HepG2 (cell line): ENCODE measurements around the gene DOCK11. TPM values are rescaled to one million over a fixed set of nuclear protein-coding genes. Genes with fewer than 3 reads are reported as not detected.

Experiments
- ATAC-seq: fragments of 200-7000 bp; cut with Tn5 transposase; 3 replicates; pipeline ENCODE4 v1.9.1; 2020; ENCODE audit warnings: mild to moderate bottlenecking, moderate library complexity
- BruUV-seq: library from RNA; stranded (reverse); fragments of 400-500 nt; replicated peaks from 2 replicates; lab custom pipeline; 2021; lab: Mats Ljungman, UMichigan
- CTCF ChIA-PET: fragments of 300-600 bp; formaldehyde crosslinking; extraction: SDS; loops from one replicate; lab custom pipeline; 2021; ENCODE audit warnings: low total read pairs, inconsistent platforms, low intra/inter-chr PET ratio; lab: Yijun Ruan, JAX
- POLR2A ChIA-PET: fragments of 350-600 bp; sonication (Branson Sonifier 250); formaldehyde crosslinking; loops from one replicate; lab custom pipeline; 2020; ENCODE audit warnings: antibody characterized with exemption, inconsistent platforms; lab: Yijun Ruan, JAX
- DNase-seq: peaks from one replicate; pipeline ENCODE4 v3.0.0-alpha.2; 2015; ENCODE audit warnings: low spot score
- FAIRE-seq: peaks from 3 replicates; lab custom pipeline; 2011; peaks lifted over from hg19 to GRCh38; lab: Jason Lieb, UNC
- H2AFZ ChIP-seq: one replicate; pipeline ENCODE4 v1.6.1; 2011; ENCODE audit warnings: low read length, inconsistent platforms
- H3K27ac ChIP-seq: fragments of 300-600 bp; 3 replicates; pipeline ENCODE4 v1.8.0; 2011; ENCODE audit warnings: mixed run types, mild to moderate bottlenecking, mixed read lengths, low read length, inconsistent platforms; ENCODE audit not compliant: insufficient read depth; ENCODE audit errors: extremely low read length
- H3K27me3 ChIP-seq, 2 experiments: fragments of 200-600 bp in 1 of 2; 2 replicates in 1 of 2; 3 replicates in 1 of 2; pipeline versions ENCODE4 v1.6.0 to v1.8.0; 2011; ENCODE audit warnings: low read length in 2 of 2, mild to moderate bottlenecking in 2 of 2, moderate library complexity in 2 of 2, inconsistent platforms in 1 of 2; ENCODE audit not compliant: insufficient read depth in 2 of 2, control insufficient read depth in 1 of 2
- H3K36me3 ChIP-seq, 2 experiments: fragments of 200-600 bp in 1 of 2; replicated peaks in 1 of 2; 2 replicates in 1 of 2; 3 replicates in 1 of 2; pipeline versions ENCODE4 v1.5.1 to v1.8.0; 2011; ENCODE audit warnings: low read length in 2 of 2, inconsistent platforms in 1 of 2; ENCODE audit not compliant: insufficient read depth in 2 of 2, control insufficient read depth in 1 of 2
- H3K4me1 ChIP-seq: 2 replicates; pipeline ENCODE4 v1.5.1; 2012; ENCODE audit warnings: low read length, inconsistent platforms; ENCODE audit not compliant: insufficient read depth
- H3K4me2 ChIP-seq: 2 replicates; pipeline ENCODE4 v1.6.0; 2011; ENCODE audit warnings: low read depth, low read length, inconsistent platforms
- H3K4me3 ChIP-seq, 3 experiments: fragments of 200-600 bp in 1 of 3; sonication (generic), shearing (Covaris generic) in 1 of 3; replicated peaks in 1 of 3; 2 replicates each; pipeline ENCODE4 v1.5.1; 2011 to 2016; ENCODE audit warnings: low read length in 3 of 3, inconsistent platforms in 2 of 3, low read depth in 2 of 3, mild to moderate bottlenecking in 2 of 3, control low read depth in 1 of 3, mixed read lengths in 1 of 3; ENCODE audit not compliant: insufficient read depth in 1 of 3
- H3K79me2 ChIP-seq: one replicate; pipeline ENCODE4 v1.6.1; 2011; ENCODE audit warnings: low read length, inconsistent platforms; ENCODE audit not compliant: insufficient read depth
- H3K9ac ChIP-seq: 2 replicates; pipeline ENCODE4 v1.6.0; 2011; ENCODE audit warnings: mild to moderate bottlenecking, low read depth, low read length, inconsistent platforms; ENCODE audit not compliant: insufficient read depth
- H3K9me3 ChIP-seq: 2 replicates; pipeline ENCODE4 v1.5.1; 2012; ENCODE audit warnings: mild to moderate bottlenecking, low read length
- H4K20me1 ChIP-seq: 2 replicates; pipeline ENCODE4 v1.6.0; 2011; ENCODE audit warnings: inconsistent platforms, mild to moderate bottlenecking, low read length, moderate library complexity; ENCODE audit not compliant: insufficient read depth
- ATF7-NPFF ChIP-seq: sonication (generic); formaldehyde crosslinking; IDR thresholded peaks from 2 replicates; pipeline ENCODE4 v1.8.1; 2023; ENCODE audit warnings: mild to moderate bottlenecking, low read depth, missing genetic modification reagents, moderate library complexity
- FOXM1 ChIP-seq: sonication (generic); formaldehyde crosslinking; IDR thresholded peaks from 2 replicates; pipeline ENCODE4 v1.5.0; 2020; ENCODE audit warnings: missing genetic modification reagents
- MTF1 ChIP-seq: sonication (generic); formaldehyde crosslinking; IDR thresholded peaks from 2 replicates; pipeline ENCODE4 v1.5.0; 2020; ENCODE audit warnings: missing genetic modification reagents
- RAD51 ChIP-seq: fragments of 450-650 bp; IDR thresholded peaks from 2 replicates; pipeline ENCODE4 v1.6.1; 2016; ENCODE audit warnings: borderline replicate concordance
- STAT5B ChIP-seq: sonication (generic); formaldehyde crosslinking; IDR thresholded peaks from 2 replicates; pipeline ENCODE4 v1.4.0; 2020; ENCODE audit warnings: missing genetic modification reagents
- THAP11 ChIP-seq: IDR thresholded peaks from 2 replicates; pipeline ENCODE4 v1.6.1; 2016; ENCODE audit warnings: missing biosample characterization, missing genetic modification reagents
- ZNF180 ChIP-seq: sonication (generic); formaldehyde crosslinking; IDR thresholded peaks from 2 replicates; pipeline ENCODE4 v1.4.0; 2020; ENCODE audit warnings: low read depth, missing genetic modification reagents, borderline replicate concordance
- ZNF430 ChIP-seq: sonication (generic); formaldehyde crosslinking; IDR thresholded peaks from 2 replicates; pipeline ENCODE4 v1.9.0; 2021; ENCODE audit warnings: mild to moderate bottlenecking, missing genetic modification reagents
- ZNF431 ChIP-seq: sonication (generic); formaldehyde crosslinking; IDR thresholded peaks from 2 replicates; pipeline ENCODE4 v1.9.0; 2022; ENCODE audit warnings: missing genetic modification reagents, low read depth, mild to moderate bottlenecking, borderline replicate concordance
- WGBS: methylation state at CpG from one replicate; pipeline ENCODE4 v1.1.6; 2017; ENCODE audit warnings: low lambda C conversion rate; 5-methylcytosine and 5-hydroxymethylcytosine counted together
- in situ Hi-C: cut with HindIII; loops from 2 replicates; pipeline ENCODE4 v1.10.0; 2017; ENCODE audit warnings: low pct_unique_long_range_greater_than_20kb; ENCODE audit not compliant: extremely low pct_ligation_motif_present
- intact Hi-C: fragments of 100-400 bp; cut with micrococcal nuclease; formaldehyde crosslinking; loops from one replicate; pipeline ENCODE4 v1.10.0; 2022; ENCODE audit not compliant: unreplicated experiment
- polyA plus RNA-seq, 8 experiments: library from polyadenylated mRNA; depleted of rRNA in 3 of 8; stranded (reverse) in 7 of 8; unstranded in 1 of 8; fragments of >200 nt; fragmentation: Illumina TruSeq in 4 of 8; extraction: Trizol in 4 of 8; gene quantifications; 2 replicates each; pipeline versions ENCODE4 v1.2.1 to v1.2.3, GENCODE V29; 2011 to 2016; ENCODE audit warnings: low read depth in 4 of 8, missing spikeins in 1 of 8, mixed read lengths in 1 of 8; ENCODE audit not compliant: insufficient read depth in 1 of 8
- total RNA-seq, 5 experiments: library from RNA; depleted of rRNA; stranded (reverse); fragments of >200 nt; fragmentation: Illumina TruSeq; extraction: Trizol; gene quantifications; 2 replicates each; pipeline ENCODE4 v1.2.3, GENCODE V29; 2016; ENCODE audit warnings: low read depth in 1 of 5
- TF ChIP-seq, protein P1 (sequence below): sonication (generic); formaldehyde crosslinking; IDR thresholded peaks from 2 replicates; pipeline ENCODE4 v1.8.0; 2022; ENCODE audit warnings: missing genetic modification reagents, mild to moderate bottlenecking, borderline replicate concordance
- TF ChIP-seq, protein P2 (sequence below): sonication (generic); formaldehyde crosslinking; IDR thresholded peaks from 2 replicates; pipeline ENCODE4 v1.8.0; 2022; ENCODE audit warnings: mild to moderate bottlenecking, missing genetic modification reagents; ENCODE audit not compliant: insufficient replicate concordance
- TF ChIP-seq, protein P3 (sequence below): sonication (generic); formaldehyde crosslinking; conservative IDR thresholded peaks from 2 replicates; pipeline ENCODE4 v1.8.0; 2022; ENCODE audit warnings: low read depth, missing genetic modification reagents
- TF ChIP-seq, protein P4 (sequence below): sonication (generic); formaldehyde crosslinking; IDR thresholded peaks from 2 replicates; pipeline ENCODE4 v1.4.0; 2020; ENCODE audit warnings: missing genetic modification reagents, borderline replicate concordance
- TF ChIP-seq, protein P5 (sequence below): sonication (generic); formaldehyde crosslinking; IDR thresholded peaks from 2 replicates; pipeline ENCODE4 v1.5.1; 2020; ENCODE audit warnings: missing genetic modification reagents, mild to moderate bottlenecking, borderline replicate concordance
- TF ChIP-seq, protein P6 (sequence below): sonication (generic); formaldehyde crosslinking; IDR thresholded peaks from 2 replicates; pipeline ENCODE4 v1.5.0; 2020; ENCODE audit warnings: mild to moderate bottlenecking, low read depth, missing genetic modification reagents, borderline replicate concordance

DOCK11 gene
- total and polyA plus RNA-seq, 2 of the 13 experiments (the other 11 are each of a cell fraction or from before 2014, with no cell fraction given): 0.02 to 0.12 TPM

DNA sequence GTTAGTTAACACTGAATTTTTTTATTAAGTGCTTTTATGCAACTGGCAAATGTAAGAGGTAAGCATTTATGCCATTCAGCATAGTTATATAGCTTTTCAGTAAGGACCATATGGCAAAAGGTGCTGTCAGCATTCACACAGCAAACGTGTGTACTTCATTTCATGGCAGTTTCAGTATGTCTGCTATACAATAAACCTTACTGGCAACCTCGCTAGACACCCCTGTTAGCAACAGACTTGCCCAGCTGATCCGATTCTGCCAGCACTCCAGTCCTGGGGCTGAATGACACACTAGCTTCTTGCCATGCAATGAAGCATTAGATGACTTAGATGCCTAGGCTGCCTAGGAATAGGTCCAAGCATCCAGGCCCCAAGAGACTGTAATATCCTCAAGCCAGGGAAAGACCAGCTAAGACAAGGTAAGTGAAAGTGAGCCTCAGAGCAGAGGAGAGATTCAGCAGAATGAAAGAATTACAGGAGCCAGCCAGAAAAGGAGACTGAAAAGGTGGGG is 47.3 kb upstream of the DOCK11 start (continued):
- TF ChIP-seq, protein P1, sequence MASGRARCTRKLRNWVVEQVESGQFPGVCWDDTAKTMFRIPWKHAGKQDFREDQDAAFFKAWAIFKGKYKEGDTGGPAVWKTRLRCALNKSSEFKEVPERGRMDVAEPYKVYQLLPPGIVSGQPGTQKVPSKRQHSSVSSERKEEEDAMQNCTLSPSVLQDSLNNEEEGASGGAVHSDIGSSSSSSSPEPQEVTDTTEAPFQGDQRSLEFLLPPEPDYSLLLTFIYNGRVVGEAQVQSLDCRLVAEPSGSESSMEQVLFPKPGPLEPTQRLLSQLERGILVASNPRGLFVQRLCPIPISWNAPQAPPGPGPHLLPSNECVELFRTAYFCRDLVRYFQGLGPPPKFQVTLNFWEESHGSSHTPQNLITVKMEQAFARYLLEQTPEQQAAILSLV (CRISPR knock-in tag): no peak
- no peak for TF ChIP-seq ZNF430 (CRISPR knock-in tag)
- TF ChIP-seq, all 625 proteins: peak for 0

DNA sequence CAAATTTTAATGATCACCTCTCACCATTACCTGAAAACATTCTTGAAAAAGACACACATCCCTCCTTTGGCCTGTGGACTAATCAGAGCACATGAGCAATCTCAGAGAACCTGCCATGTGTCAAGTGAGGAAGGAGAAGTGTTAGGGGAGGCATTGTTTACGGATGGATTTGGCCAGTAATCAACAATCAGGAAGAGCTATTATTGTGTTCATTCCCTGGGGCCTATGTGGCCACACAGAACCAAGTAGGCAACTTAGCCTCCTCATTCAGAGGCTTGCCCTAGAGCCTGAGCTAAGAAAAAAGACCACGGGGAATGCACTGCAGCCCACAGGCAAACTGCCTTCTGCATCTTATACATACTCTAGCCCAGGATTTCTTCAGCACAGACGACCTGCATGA is 40.6 kb upstream of the DOCK11 start:
- no peak for ATAC-seq
- WGBS: 100% methylated on average over 1 of the region's 3 CpGs
- Histone ChIP-seq H3K9ac (no peak overlapping the region), H3K4me2 (no peak overlapping the region), H3K4me3 (no peak overlapping the region), H3K9me3 (no peaks in the 10 kb centered on the region), H4K20me1 (no peaks in the 10 kb centered on the region), H3K27me3 (no peaks in the 10 kb centered on the region), H3K79me2 (no peaks in the 10 kb centered on the region), H3K4me1 (no peaks in the 10 kb centered on the region), H2AFZ (no peak overlapping the region), H3K36me3 (no peaks in the 10 kb centered on the region), H3K27ac (no peak overlapping the region)
- no peak for FAIRE-seq
- DNase-seq: no peak
- ChIA-PET POLR2A (interaction anchor here (0.5 kb wide), 1 partner anchor 26 kb away, joined by 3 read pairs; no protein-coding TSS in a partner anchor), CTCF (no interaction called here)
- in situ Hi-C loops (no loop called here), intact Hi-C loops (no loop called here)
- no TSS peak for BruUV-seq
- TF ChIP-seq, protein P2, sequence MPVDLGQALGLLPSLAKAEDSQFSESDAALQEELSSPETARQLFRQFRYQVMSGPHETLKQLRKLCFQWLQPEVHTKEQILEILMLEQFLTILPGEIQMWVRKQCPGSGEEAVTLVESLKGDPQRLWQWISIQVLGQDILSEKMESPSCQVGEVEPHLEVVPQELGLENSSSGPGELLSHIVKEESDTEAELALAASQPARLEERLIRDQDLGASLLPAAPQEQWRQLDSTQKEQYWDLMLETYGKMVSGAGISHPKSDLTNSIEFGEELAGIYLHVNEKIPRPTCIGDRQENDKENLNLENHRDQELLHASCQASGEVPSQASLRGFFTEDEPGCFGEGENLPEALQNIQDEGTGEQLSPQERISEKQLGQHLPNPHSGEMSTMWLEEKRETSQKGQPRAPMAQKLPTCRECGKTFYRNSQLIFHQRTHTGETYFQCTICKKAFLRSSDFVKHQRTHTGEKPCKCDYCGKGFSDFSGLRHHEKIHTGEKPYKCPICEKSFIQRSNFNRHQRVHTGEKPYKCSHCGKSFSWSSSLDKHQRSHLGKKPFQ: no peak
- TF ChIP-seq, protein P3, sequence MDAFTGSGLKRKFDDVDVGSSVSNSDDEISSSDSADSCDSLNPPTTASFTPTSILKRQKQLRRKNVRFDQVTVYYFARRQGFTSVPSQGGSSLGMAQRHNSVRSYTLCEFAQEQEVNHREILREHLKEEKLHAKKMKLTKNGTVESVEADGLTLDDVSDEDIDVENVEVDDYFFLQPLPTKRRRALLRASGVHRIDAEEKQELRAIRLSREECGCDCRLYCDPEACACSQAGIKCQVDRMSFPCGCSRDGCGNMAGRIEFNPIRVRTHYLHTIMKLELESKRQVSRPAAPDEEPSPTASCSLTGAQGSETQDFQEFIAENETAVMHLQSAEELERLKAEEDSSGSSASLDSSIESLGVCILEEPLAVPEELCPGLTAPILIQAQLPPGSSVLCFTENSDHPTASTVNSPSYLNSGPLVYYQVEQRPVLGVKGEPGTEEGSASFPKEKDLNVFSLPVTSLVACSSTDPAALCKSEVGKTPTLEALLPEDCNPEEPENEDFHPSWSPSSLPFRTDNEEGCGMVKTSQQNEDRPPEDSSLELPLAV (CRISPR knock-in tag): no peak
- no peak for TF ChIP-seq THAP11 (CRISPR knock-in tag)
- no peak for TF ChIP-seq RAD51
- no peak for TF ChIP-seq STAT5B
- TF ChIP-seq, protein P4, sequence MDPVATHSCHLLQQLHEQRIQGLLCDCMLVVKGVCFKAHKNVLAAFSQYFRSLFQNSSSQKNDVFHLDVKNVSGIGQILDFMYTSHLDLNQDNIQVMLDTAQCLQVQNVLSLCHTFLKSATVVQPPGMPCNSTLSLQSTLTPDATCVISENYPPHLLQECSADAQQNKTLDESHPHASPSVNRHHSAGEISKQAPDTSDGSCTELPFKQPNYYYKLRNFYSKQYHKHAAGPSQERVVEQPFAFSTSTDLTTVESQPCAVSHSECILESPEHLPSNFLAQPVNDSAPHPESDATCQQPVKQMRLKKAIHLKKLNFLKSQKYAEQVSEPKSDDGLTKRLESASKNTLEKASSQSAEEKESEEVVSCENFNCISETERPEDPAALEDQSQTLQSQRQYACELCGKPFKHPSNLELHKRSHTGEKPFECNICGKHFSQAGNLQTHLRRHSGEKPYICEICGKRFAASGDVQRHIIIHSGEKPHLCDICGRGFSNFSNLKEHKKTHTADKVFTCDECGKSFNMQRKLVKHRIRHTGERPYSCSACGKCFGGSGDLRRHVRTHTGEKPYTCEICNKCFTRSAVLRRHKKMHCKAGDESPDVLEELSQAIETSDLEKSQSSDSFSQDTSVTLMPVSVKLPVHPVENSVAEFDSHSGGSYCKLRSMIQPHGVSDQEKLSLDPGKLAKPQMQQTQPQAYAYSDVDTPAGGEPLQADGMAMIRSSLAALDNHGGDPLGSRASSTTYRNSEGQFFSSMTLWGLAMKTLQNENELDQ: no peak
- TF ChIP-seq ATF7-NPFF (CRISPR knock-in tag): no peak
- TF ChIP-seq ZNF431 (CRISPR knock-in tag): no peak
- no peak for TF ChIP-seq FOXM1 (CRISPR knock-in tag)
- no peak for TF ChIP-seq MTF1 (CRISPR knock-in tag)
- TF ChIP-seq, protein P5, sequence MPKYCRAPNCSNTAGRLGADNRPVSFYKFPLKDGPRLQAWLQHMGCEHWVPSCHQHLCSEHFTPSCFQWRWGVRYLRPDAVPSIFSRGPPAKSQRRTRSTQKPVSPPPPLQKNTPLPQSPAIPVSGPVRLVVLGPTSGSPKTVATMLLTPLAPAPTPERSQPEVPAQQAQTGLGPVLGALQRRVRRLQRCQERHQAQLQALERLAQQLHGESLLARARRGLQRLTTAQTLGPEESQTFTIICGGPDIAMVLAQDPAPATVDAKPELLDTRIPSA (CRISPR knock-in tag): no peak
- TF ChIP-seq ZNF180 (CRISPR knock-in tag): no peak
- TF ChIP-seq, protein P6, sequence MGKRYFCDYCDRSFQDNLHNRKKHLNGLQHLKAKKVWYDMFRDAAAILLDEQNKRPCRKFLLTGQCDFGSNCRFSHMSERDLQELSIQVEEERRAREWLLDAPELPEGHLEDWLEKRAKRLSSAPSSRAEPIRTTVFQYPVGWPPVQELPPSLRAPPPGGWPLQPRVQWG (CRISPR knock-in tag): no peak
